Gastroesophageal sphincter (tissue), 4 donors: ENCODE results near the gene MAL. TPM values are rescaled to one million over a fixed set of nuclear protein-coding genes. Genes with fewer than 3 reads are reported as not detected.

ENCODE experiments used
- ATAC-seq: fragments of 150-250 bp; one replicate; pipeline ENCODE4 v1.9.1; 2016; ENCODE audit warnings: mild to moderate bottlenecking, moderate library complexity
- H3K27ac ChIP-seq, 4 donors: fragments of 200-600 bp; sonication (generic) in 3 of 4; 1 replicate in 3 of 4; 2 replicates in 1 of 4; pipeline ENCODE4 v1.5.1; 2016 to 2019
- H3K27me3 ChIP-seq: fragments of 200-600 bp; sonication (generic); one replicate; pipeline ENCODE4 v1.5.1; 2019
- H3K36me3 ChIP-seq, 2 donors: fragments of 200-600 bp; sonication (generic); one replicate each; pipeline ENCODE4 v1.5.1; 2019; ENCODE audit warnings: control low read depth in 1 of 2
- H3K4me1 ChIP-seq, 3 donors: fragments of 200-600 bp; sonication (generic); 1 replicate in 2 of 3; 2 replicates in 1 of 3; pipeline ENCODE4 v1.5.1; 2016 to 2019; ENCODE audit warnings: control low read depth in 2 of 3
- H3K4me3 ChIP-seq, 2 donors: fragments of 200-600 bp; sonication (generic); one replicate each; pipeline ENCODE4 v1.5.1; 2019; ENCODE audit warnings: mild to moderate bottlenecking in 1 of 2, moderate library complexity in 1 of 2
- H3K9me3 ChIP-seq, 3 donors: fragments of 200-600 bp; sonication (generic); one replicate each; pipeline ENCODE4 v1.5.1; 2017 to 2019; ENCODE audit warnings: control low read depth in 2 of 3
- CTCF ChIP-seq, 4 experiments: fragments of 200-600 bp in 2 of 4; fragments of 450-650 bp in 2 of 4; sonication (generic) in 1 of 4; IDR thresholded peaks; one replicate each; pipeline ENCODE4 v1.5.1; 2017 to 2019; ENCODE audit warnings: antibody characterized with exemption in 4 of 4, mild to moderate bottlenecking in 2 of 4, moderate library complexity in 2 of 4
- EP300 ChIP-seq: sonication (generic); formaldehyde crosslinking; IDR thresholded peaks from one replicate; pipeline ENCODE4 v1.6.1; 2017; ENCODE audit warnings: antibody characterized with exemption, mild to moderate bottlenecking
- POLR2A ChIP-seq, 2 donors: fragments of 450-650 bp; IDR thresholded peaks; one replicate each; pipeline ENCODE4 v1.6.1; 2017; ENCODE audit warnings: antibody characterized with exemption in 2 of 2, mild to moderate bottlenecking in 2 of 2, moderate library complexity in 1 of 2
- POLR2AphosphoS5 ChIP-seq: sonication (generic); formaldehyde crosslinking; IDR thresholded peaks from one replicate; pipeline ENCODE4 v1.6.1; 2017; ENCODE audit warnings: antibody characterized with exemption
- WGBS, 2 donors: methylation state at CpG; one replicate each; pipeline ENCODE4 v1.1.5; 2018; ENCODE audit warnings: low coverage in 1 of 2; 5-methylcytosine and 5-hydroxymethylcytosine counted together
- total RNA-seq, 4 donors: library from RNA; depleted of rRNA; stranded (reverse); fragments of >200 nt; gene quantifications; one replicate each; pipeline ENCODE4 v1.1.0, GENCODE V29; 2016

The MAL gene
- total RNA-seq, 4 donors from 2014 or later = 21.3 to 39.8 (median 32.0) TPM

- Histone ChIP-seq H3K27ac (no peak overlapping the region), H3K4me3 (no peak overlapping the region), H3K27me3 (peaks cover 8% of the 10 kb centered on the region), H3K36me3 (no peaks in the 10 kb centered on the region), H3K9me3 (no peaks in the 10 kb centered on the region), H3K4me1 (peaks cover 0 to 24% (median 11%) of the 10 kb centered on the region in 3 donors)
- no peak for TF ChIP-seq CTCF (IDR thresholded peaks at IDR 0.05)
- 77 to 81% methylated on average over 4 of the region's 4 CpGs for WGBS, 2 donors
- ATAC-seq = no peak
These were observed 13.3 kb downstream of the MAL start for GRCh38 chr2:95038635-95039298.

GRCh38 chr2:95039363-95039762, 13.9 kb downstream of the MAL start:
- ATAC-seq = no peak
- Histone ChIP-seq H3K36me3 (no peaks in the 10 kb centered on the region), H3K9me3 (no peaks in the 10 kb centered on the region), H3K4me3 (no peak overlapping the region), H3K27ac (no peak overlapping the region), H3K27me3 (peaks cover 2% of the 10 kb centered on the region), H3K4me1 (peaks cover 0 to 27% (median 14%) of the 10 kb centered on the region in 3 donors)
- 76 to 92% methylated on average over 1 of the region's 1 CpG for WGBS, 2 donors
- TF ChIP-seq POLR2A (IDR thresholded peaks at IDR 0.05) (no peak), POLR2AphosphoS5 (no peak), CTCF (IDR thresholded peaks at IDR 0.05) (no peak), EP300 (no peak)

GRCh38 chr2:95039978-95040377, 14.5 kb downstream of the MAL start:
- Histone ChIP-seq H3K4me1 (peaks cover 0 to 33% (median 14%) of the 10 kb centered on the region in 3 donors), H3K27ac (no peak overlapping the region), H3K9me3 (no peaks in the 10 kb centered on the region), H3K36me3 (no peaks in the 10 kb centered on the region), H3K27me3 (no peaks in the 10 kb centered on the region), H3K4me3 (no peak overlapping the region)
- 63 to 92% methylated on average over 6 of the region's 6 CpGs for WGBS, 2 donors
- TF ChIP-seq CTCF (IDR thresholded peaks at IDR 0.05) (no peak), POLR2A (IDR thresholded peaks at IDR 0.05) (no peak), EP300 (no peak), POLR2AphosphoS5 (no peak)
- ATAC-seq = no peak

GRCh38 chr2:95040426-95040825, 14.9 kb downstream of the MAL start:
- Histone ChIP-seq H3K4me1 (peaks cover 0 to 38% (median 14%) of the 10 kb centered on the region in 3 donors), H3K27me3 (no peaks in the 10 kb centered on the region), H3K36me3 (no peaks in the 10 kb centered on the region), H3K4me3 (no peak overlapping the region), H3K9me3 (no peaks in the 10 kb centered on the region), H3K27ac (peak overlapping the region in 1 of 4 donors; percentile 39)
- TF ChIP-seq EP300 (no peak), CTCF (IDR thresholded peaks at IDR 0.05) (no peak), POLR2AphosphoS5 (no peak), POLR2A (IDR thresholded peaks at IDR 0.05) (no peak)
- 50 to 77% methylated on average over 3 of the region's 6 CpGs for WGBS, 2 donors
- no peak for ATAC-seq

- Histone ChIP-seq H3K36me3 (no peaks in the 10 kb centered on the region), H3K9me3 (no peaks in the 10 kb centered on the region), H3K27ac (peak overlapping the region in 2 of 4 donors; percentile 68 to 79), H3K4me3 (no peak overlapping the region), H3K4me1 (peaks cover 0 to 42% (median 14%) of the 10 kb centered on the region in 3 donors), H3K27me3 (no peaks in the 10 kb centered on the region)
- TF ChIP-seq CTCF (IDR thresholded peaks at IDR 0.05) (no peak), POLR2AphosphoS5 (peak; percentile 10), POLR2A (IDR thresholded peaks at IDR 0.05) (no peak), EP300 (no peak)
- WGBS, 2 donors = 75 to 79% methylated on average over 2 to 5 of the region's 10 CpGs
- ATAC-seq = no peak
These were observed 15.7 kb downstream of the MAL start for GRCh38 chr2:95041060-95041823.
